ENCODE measurements around the gene ABCG1. TPM values are rescaled to one million over a fixed set of nuclear protein-coding genes. Genes with fewer than 3 reads are reported as not detected.

ABCG1 gene
- total and polyA plus RNA-seq, 2 of the 4 experiments (the other 2 are of a cell fraction) = 0.19 to 0.36 TPM

DNA sequence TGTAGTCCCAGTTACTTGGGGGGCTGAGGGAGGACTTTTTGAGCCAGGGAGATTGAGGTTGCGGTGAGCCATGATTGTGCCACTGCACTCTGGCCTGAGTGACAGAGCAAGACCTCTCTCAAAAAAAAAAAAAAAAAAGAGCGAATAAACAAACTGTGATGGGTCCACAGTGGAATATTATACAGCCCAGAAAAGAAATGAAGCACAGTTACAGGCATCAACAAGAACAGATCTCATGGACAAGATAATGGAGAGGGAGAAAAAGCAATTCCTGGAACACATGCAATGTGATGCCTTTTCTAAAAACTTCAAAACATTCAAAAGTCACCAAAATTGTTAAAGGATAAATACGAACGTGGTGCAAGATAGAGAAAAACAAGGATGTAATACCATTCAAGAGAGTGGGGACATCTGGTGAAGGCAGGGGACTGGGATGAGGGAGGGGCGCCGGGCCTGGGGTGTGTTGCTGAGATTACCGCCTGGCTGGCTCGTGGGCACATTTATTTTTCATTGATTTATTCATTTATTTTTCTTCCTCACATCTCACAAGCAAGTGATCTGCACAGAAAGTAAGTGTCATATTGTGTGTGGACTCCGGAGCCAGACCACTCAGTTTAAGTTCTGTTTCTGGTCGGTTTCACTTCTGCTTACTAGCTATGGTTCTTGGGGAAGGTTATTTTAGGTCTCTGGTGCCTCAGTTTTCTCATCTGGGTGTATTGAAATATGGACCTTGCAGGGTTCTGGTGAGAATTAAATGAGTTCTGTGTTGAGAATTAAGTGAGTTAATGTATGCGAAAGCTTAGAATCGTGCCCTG, 30.1 kb downstream of the ABCG1 start:
- no peak overlapping the region for H2BK120ac ChIP-seq (ENCODE audit: low read depth, low read length)
- BruUV-seq (replicated peaks) = no TSS peak
- intact Hi-C loops (cut with micrococcal nuclease) = no loop called here
- CTCF ChIA-PET = interaction anchor here (1.0 kb wide), 1 partner anchor 10 kb away, joined by 4 read pairs; no protein-coding TSS in a partner anchor
- no peak overlapping the region for H4K91ac ChIP-seq (ENCODE audit: insufficient read depth, low read depth, low read length)
- no peak overlapping the region for H2BK20ac ChIP-seq (ENCODE audit: low read depth, low read length)
- no peak overlapping the region for H4K8ac ChIP-seq (ENCODE audit: low read depth in 2 of 2, low read length in 2 of 2)
- no peak overlapping the region for H4K5ac ChIP-seq (ENCODE audit: low read depth, low read length)
- no peak for DNase-seq
- no peak for ATAC-seq (ENCODE audit: low read depth)
- no peak overlapping the region for H3K14ac ChIP-seq (replicated peaks; ENCODE audit: low read depth, low read length)
- H3K4ac ChIP-seq (ENCODE audit: low read depth, low read length) = no peak overlapping the region
- no peak overlapping the region for H2AK9ac ChIP-seq (replicated peaks; ENCODE audit: low read depth, low read length, poor library complexity)
- H3K4me2 ChIP-seq (ENCODE audit: low read depth, low read length) = no peak overlapping the region
- in situ Hi-C loops (cut with MboI; ENCODE audit: low sequenced_read_pairs) = no loop called here
- WGBS, 2 experiments (ENCODE audit: extremely low coverage in 2 of 2, insufficient read length in 1 of 2) = no CpG with 5 or more reads among the region's 12 CpGs
- H4K20me1 ChIP-seq (ENCODE audit: insufficient read depth, low read length) = no peaks in the 10 kb centered on the region; the same call in 1 of the 2 replicates
- H3K18ac ChIP-seq (ENCODE audit: low read depth, low read length) = no peak overlapping the region
- no peaks in the 10 kb centered on the region for H3K79me1 ChIP-seq (ENCODE audit: low read depth in 1 of 2, low read length in 2 of 2)
- H3K4me1 ChIP-seq (ENCODE audit: control insufficient read depth, insufficient read depth, low read length) = no peaks in the 10 kb centered on the region; the same call in 1 of the 2 replicates
- TF ChIP-seq RFX5 (IDR thresholded peaks at IDR 0.05; ENCODE audit: low read depth, low read length) (no peak), MAZ (IDR thresholded peaks at IDR 0.05; ENCODE audit: borderline replicate concordance, low read depth, low read length) (no peak), CHD1 (IDR thresholded peaks at IDR 0.05; ENCODE audit: low read depth, low read length) (no peak), MAFK (IDR thresholded peaks at IDR 0.05; ENCODE audit: low read depth, low read length) (no peak), SMC3 (IDR thresholded peaks at IDR 0.05; ENCODE audit: low read depth, low read length) (no peak), FOS (IDR thresholded peaks at IDR 0.05; ENCODE audit: low read depth, low read length) (no peak), USF2 (IDR thresholded peaks at IDR 0.05; ENCODE audit: low read depth, low read length) (no peak), NFE2L2 (IDR thresholded peaks at IDR 0.05; ENCODE audit: low read depth, low read length) (no peak), CEBPB (IDR thresholded peaks at IDR 0.05; ENCODE audit: low read depth, low read length) (no peak), MXI1 (IDR thresholded peaks at IDR 0.05; ENCODE audit: borderline replicate concordance, low read depth, low read length) (no peak), BHLHE40 (IDR thresholded peaks at IDR 0.05; ENCODE audit: low read depth, low read length) (no peak)
- TF ChIP-seq, protein P1, sequence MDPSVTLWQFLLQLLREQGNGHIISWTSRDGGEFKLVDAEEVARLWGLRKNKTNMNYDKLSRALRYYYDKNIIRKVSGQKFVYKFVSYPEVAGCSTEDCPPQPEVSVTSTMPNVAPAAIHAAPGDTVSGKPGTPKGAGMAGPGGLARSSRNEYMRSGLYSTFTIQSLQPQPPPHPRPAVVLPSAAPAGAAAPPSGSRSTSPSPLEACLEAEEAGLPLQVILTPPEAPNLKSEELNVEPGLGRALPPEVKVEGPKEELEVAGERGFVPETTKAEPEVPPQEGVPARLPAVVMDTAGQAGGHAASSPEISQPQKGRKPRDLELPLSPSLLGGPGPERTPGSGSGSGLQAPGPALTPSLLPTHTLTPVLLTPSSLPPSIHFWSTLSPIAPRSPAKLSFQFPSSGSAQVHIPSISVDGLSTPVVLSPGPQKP (IDR thresholded peaks at IDR 0.05; ENCODE audit: borderline replicate concordance, low read depth, low read length) = no peak
- TF ChIP-seq, protein P2, sequence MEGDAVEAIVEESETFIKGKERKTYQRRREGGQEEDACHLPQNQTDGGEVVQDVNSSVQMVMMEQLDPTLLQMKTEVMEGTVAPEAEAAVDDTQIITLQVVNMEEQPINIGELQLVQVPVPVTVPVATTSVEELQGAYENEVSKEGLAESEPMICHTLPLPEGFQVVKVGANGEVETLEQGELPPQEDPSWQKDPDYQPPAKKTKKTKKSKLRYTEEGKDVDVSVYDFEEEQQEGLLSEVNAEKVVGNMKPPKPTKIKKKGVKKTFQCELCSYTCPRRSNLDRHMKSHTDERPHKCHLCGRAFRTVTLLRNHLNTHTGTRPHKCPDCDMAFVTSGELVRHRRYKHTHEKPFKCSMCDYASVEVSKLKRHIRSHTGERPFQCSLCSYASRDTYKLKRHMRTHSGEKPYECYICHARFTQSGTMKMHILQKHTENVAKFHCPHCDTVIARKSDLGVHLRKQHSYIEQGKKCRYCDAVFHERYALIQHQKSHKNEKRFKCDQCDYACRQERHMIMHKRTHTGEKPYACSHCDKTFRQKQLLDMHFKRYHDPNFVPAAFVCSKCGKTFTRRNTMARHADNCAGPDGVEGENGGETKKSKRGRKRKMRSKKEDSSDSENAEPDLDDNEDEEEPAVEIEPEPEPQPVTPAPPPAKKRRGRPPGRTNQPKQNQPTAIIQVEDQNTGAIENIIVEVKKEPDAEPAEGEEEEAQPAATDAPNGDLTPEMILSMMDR (conservative IDR thresholded peaks at IDR 0.05; ENCODE audit: low read depth, low read length) = no peak
- no peak overlapping the region for H2AFZ ChIP-seq (replicated peaks; ENCODE audit: low read length, poor library complexity)
- H3K56ac ChIP-seq (ENCODE audit: extremely low read depth, insufficient read depth, low read length) = no peak overlapping the region
- no peak overlapping the region for H2AK5ac ChIP-seq (ENCODE audit: low read depth, low read length)
- POLR2A ChIA-PET (ENCODE audit: unreplicated experiment) = no interaction called here
- H3K4me3 ChIP-seq (ENCODE audit: insufficient read depth, low read depth, low read length) = no peak overlapping the region
- H3K36me3 ChIP-seq (ENCODE audit: control insufficient read depth, insufficient read depth, low read length) = no peaks in the 10 kb centered on the region
- no peak overlapping the region for H3K9ac ChIP-seq (ENCODE audit: low read depth, low read length)
- dilution Hi-C loops (cut with HindIII; ENCODE audit: low sequenced_read_pairs, unreplicated experiment) = no loop called here
- no peaks in the 10 kb centered on the region for H3K9me3 ChIP-seq (ENCODE audit: control insufficient read depth, insufficient read depth, low read length)
- no peak overlapping the region for H3K23ac ChIP-seq (ENCODE audit: low read depth, low read length)
- H3K9me1 ChIP-seq (ENCODE audit: insufficient read depth, low read length) = no peaks in the 10 kb centered on the region
- H2BK15ac ChIP-seq (ENCODE audit: low read depth, low read length) = no peak overlapping the region
- no peak overlapping the region for H2BK5ac ChIP-seq (ENCODE audit: low read depth, low read length, poor library complexity, severe bottlenecking)
- no peak overlapping the region for H3K27ac ChIP-seq (ENCODE audit: insufficient read depth, low read length)
- peaks cover 30% of the 10 kb centered on the region for H3K27me3 ChIP-seq (ENCODE audit: control insufficient read depth, insufficient read depth, low read length)
